SK-N-SH treated with all-trans-retinoic acid at 6 μM for 48 hours (cell line): Measurements from ENCODE around the gene FOXK1.

Experiments
- ATAC-seq: fragments of 200-7000 bp; cut with Tn5 transposase; 3 replicates; pipeline ENCODE4 v1.9.1; 2020; ENCODE audit warnings: mild to moderate bottlenecking, moderate library complexity
- ARNTL ChIP-seq: fragments of 450-650 bp; formaldehyde crosslinking; IDR thresholded peaks from 2 replicates; pipeline ENCODE4 v1.5.0; 2020; ENCODE audit warnings: low read depth, mild to moderate bottlenecking, moderate library complexity, borderline replicate concordance
- BACH2 ChIP-seq: fragments of 250-450 bp; sonication (Bioruptor Pico); IDR thresholded peaks from 2 replicates; pipeline ENCODE4 v1.9.0; 2021; ENCODE audit warnings: mild to moderate bottlenecking, borderline replicate concordance
- CREB5 ChIP-seq: fragments of 250-450 bp; sonication (Bioruptor Pico); IDR thresholded peaks from 2 replicates; pipeline ENCODE4 v1.5.1; 2020; ENCODE audit warnings: low read depth, mild to moderate bottlenecking, moderate library complexity
- CSDC2 ChIP-seq: fragments of 250-450 bp; sonication (Bioruptor Pico); IDR thresholded peaks from 2 replicates; pipeline ENCODE4 v1.5.0; 2020; ENCODE audit warnings: mild to moderate bottlenecking, moderate library complexity
- CSRNP3 ChIP-seq: fragments of 250-450 bp; sonication (Bioruptor Pico); IDR thresholded peaks from 2 replicates; pipeline ENCODE4 v1.5.1; 2021; ENCODE audit warnings: mild to moderate bottlenecking, moderate library complexity
- ESRRG ChIP-seq: fragments of 250-450 bp; sonication (Bioruptor Pico); IDR thresholded peaks from 2 replicates; pipeline ENCODE4 v1.6.1; 2021; ENCODE audit warnings: mild to moderate bottlenecking
- GLIS3 ChIP-seq: fragments of 250-450 bp; sonication (Bioruptor Pico); IDR thresholded peaks from 2 replicates; pipeline ENCODE4 v1.5.0; 2020; ENCODE audit warnings: mild to moderate bottlenecking, moderate library complexity
- ISL1 ChIP-seq: fragments of 250-450 bp; sonication (Bioruptor Pico); IDR thresholded peaks from 2 replicates; pipeline ENCODE4 v2.1.2; 2022; ENCODE audit warnings: mild to moderate bottlenecking, moderate library complexity
- OSR1 ChIP-seq: fragments of 250-450 bp; sonication (Bioruptor Pico); IDR thresholded peaks from 2 replicates; pipeline ENCODE4 v1.8.0; 2022; ENCODE audit warnings: moderate library complexity, mild to moderate bottlenecking, inconsistent platforms
- POU6F1 ChIP-seq: fragments of 250-450 bp; sonication (Bioruptor Pico); IDR thresholded peaks from 2 replicates; pipeline ENCODE4 v1.8.0; 2021; ENCODE audit warnings: low read depth, mild to moderate bottlenecking, moderate library complexity, borderline replicate concordance
- PPARA ChIP-seq: fragments of 250-450 bp; sonication (Bioruptor Pico); IDR thresholded peaks from 2 replicates; pipeline ENCODE4 v1.5.0; 2020; ENCODE audit warnings: mild to moderate bottlenecking, borderline replicate concordance
- RARB ChIP-seq: fragments of 250-450 bp; sonication (Bioruptor Pico); IDR thresholded peaks from 2 replicates; pipeline ENCODE4 v1.8.0; 2021; ENCODE audit warnings: mild to moderate bottlenecking, moderate library complexity
- SNAI2 ChIP-seq: fragments of 250-450 bp; sonication (Bioruptor Pico); IDR thresholded peaks from 2 replicates; pipeline ENCODE4 v1.5.0; 2020; ENCODE audit warnings: mild to moderate bottlenecking, moderate library complexity
- TCF4 ChIP-seq: fragments of 250-450 bp; sonication (Bioruptor Pico); IDR thresholded peaks from 2 replicates; pipeline ENCODE4 v1.8.0; 2021; ENCODE audit warnings: mild to moderate bottlenecking, moderate library complexity, borderline replicate concordance
- TOX ChIP-seq: fragments of 250-450 bp; sonication (Bioruptor Pico); IDR thresholded peaks from 2 replicates; pipeline ENCODE4 v1.8.0; 2021; ENCODE audit warnings: mild to moderate bottlenecking, moderate library complexity, borderline replicate concordance
- TSHZ2 ChIP-seq: fragments of 250-450 bp; sonication (Bioruptor Pico); IDR thresholded peaks from 2 replicates; pipeline ENCODE4 v1.5.0; 2020; ENCODE audit warnings: mild to moderate bottlenecking, moderate library complexity
- ZC3H10 ChIP-seq: fragments of 250-450 bp; sonication (Bioruptor Pico); IDR thresholded peaks from 2 replicates; pipeline ENCODE4 v1.5.1; 2021; ENCODE audit warnings: mild to moderate bottlenecking, moderate library complexity
- ZFP3 ChIP-seq: fragments of 250-450 bp; sonication (Bioruptor Pico); IDR thresholded peaks from 2 replicates; pipeline ENCODE4 v1.5.0; 2020; ENCODE audit warnings: mild to moderate bottlenecking, moderate library complexity
- ZFP30 ChIP-seq: fragments of 450-650 bp; formaldehyde crosslinking; IDR thresholded peaks from 2 replicates; pipeline ENCODE4 v1.5.0; 2022; ENCODE audit warnings: mild to moderate bottlenecking, moderate library complexity
- ZNF565 ChIP-seq: fragments of 450-650 bp; formaldehyde crosslinking; conservative IDR thresholded peaks from 2 replicates; pipeline ENCODE4 v1.5.0; 2020; ENCODE audit warnings: low read depth, mild to moderate bottlenecking, moderate library complexity
- ZNF70 ChIP-seq: fragments of 450-650 bp; formaldehyde crosslinking; IDR thresholded peaks from 2 replicates; pipeline ENCODE4 v1.5.0; 2020; ENCODE audit warnings: mild to moderate bottlenecking, moderate library complexity
- ZNF8 ChIP-seq: fragments of 450-650 bp; formaldehyde crosslinking; IDR thresholded peaks from 2 replicates; pipeline ENCODE4 v1.5.0; 2020; ENCODE audit warnings: mild to moderate bottlenecking, moderate library complexity

FOXK1 gene

GRCh38 chr7:4694305-4694704 lies 12.2 kb downstream of the FOXK1 start (continued):
- TF ChIP-seq POU6F1 (CRISPR knock-in tag) (no peak), ZFP30 (CRISPR knock-in tag) (no peak), CREB5 (CRISPR knock-in tag) (no peak), ZC3H10 (CRISPR knock-in tag) (no peak), ARNTL (no peak), ZFP3 (CRISPR knock-in tag) (no peak)

GRCh38 chr7:4698707-4699275 lies 16.7 kb downstream of the FOXK1 start:
- ATAC-seq = no peak
- TF ChIP-seq POU6F1 (CRISPR knock-in tag) (no peak), RARB (CRISPR knock-in tag) (no peak), PPARA (CRISPR knock-in tag) (no peak), GLIS3 (no peak), ZFP3 (CRISPR knock-in tag) (no peak), ESRRG (CRISPR knock-in tag) (no peak), ZFP30 (CRISPR knock-in tag) (no peak)
- TF ChIP-seq, all 23 proteins: peak for 0

GRCh38 chr7:4699841-4700240 lies 17.7 kb downstream of the FOXK1 start:
- no peak for ATAC-seq
- TF ChIP-seq CSRNP3 (CRISPR knock-in tag) = no peak
- no peak for TF ChIP-seq TSHZ2 (CRISPR knock-in tag)
- no peak for TF ChIP-seq ZNF70
- TF ChIP-seq ESRRG (CRISPR knock-in tag) = no peak
- no peak for TF ChIP-seq ISL1
- TF ChIP-seq ZFP30 (CRISPR knock-in tag) = no peak
- TF ChIP-seq OSR1 (CRISPR knock-in tag) = no peak
- no peak for TF ChIP-seq TOX
- no peak for TF ChIP-seq BACH2 (CRISPR knock-in tag)
- no peak for TF ChIP-seq SNAI2 (CRISPR knock-in tag)
- TF ChIP-seq PPARA (CRISPR knock-in tag) = no peak
- no peak for TF ChIP-seq CSDC2 (CRISPR knock-in tag)
- TF ChIP-seq TCF4 (CRISPR knock-in tag) = no peak
- no peak for TF ChIP-seq ZNF565 (CRISPR knock-in tag)
- no peak for TF ChIP-seq ZC3H10 (CRISPR knock-in tag)
- no peak for TF ChIP-seq ARNTL
- TF ChIP-seq CREB5 (CRISPR knock-in tag) = no peak
- TF ChIP-seq ZNF8 = no peak
